Tongue (tissue), 2 donors: ENCODE results near the gene EBI3. TPM values are rescaled to one million over a fixed set of nuclear protein-coding genes. Genes with fewer than 3 reads are reported as not detected.
"Not testable (repeated sequence)": the region's sequence is repeated elsewhere in the genome, so short reads cannot be mapped to it uniquely, and the experiment has no call there.

ENCODE experiments used
- DNase-seq: peaks from one replicate; pipeline ENCODE4 v3.0.0-alpha.2; 2015
- total RNA-seq: library from RNA; depleted of rRNA; stranded (reverse); fragments of >200 nt; gene quantifications from one replicate; pipeline ENCODE4 v1.2.3, GENCODE V29; 2014

Gene EBI3
- total RNA-seq, 1 donor from 2014 or later, result not detected

DNA sequence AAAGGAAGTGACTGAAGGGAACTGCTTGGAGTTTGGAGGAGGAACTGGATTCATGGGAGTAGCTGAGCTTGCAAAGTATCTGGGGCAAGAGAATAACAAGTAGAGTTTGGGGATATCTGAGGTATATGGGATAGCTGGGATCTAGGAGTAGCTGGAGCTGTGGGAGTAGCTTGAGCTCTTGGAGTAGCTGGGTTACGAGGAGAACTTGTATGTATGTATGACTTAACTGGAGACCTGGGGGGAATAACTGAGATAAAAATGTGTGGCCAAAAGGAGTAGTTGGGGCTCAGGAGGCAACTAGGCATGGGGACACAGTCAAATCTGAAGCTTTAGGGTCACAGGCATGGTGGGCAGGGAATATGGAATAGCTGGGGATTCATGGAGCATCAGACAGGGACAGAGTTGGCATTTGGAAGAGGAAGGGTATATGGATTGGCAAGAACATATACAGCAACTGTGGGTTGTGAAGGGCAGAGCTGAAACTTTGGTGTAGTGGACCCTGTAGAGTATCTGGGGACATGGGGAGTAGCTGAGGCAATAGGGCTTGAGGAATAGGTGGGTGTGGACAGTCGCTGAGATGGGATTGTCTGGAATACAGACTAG lies 28.3 kb upstream of the EBI3 start:
- no peak for DNase-seq

DNA sequence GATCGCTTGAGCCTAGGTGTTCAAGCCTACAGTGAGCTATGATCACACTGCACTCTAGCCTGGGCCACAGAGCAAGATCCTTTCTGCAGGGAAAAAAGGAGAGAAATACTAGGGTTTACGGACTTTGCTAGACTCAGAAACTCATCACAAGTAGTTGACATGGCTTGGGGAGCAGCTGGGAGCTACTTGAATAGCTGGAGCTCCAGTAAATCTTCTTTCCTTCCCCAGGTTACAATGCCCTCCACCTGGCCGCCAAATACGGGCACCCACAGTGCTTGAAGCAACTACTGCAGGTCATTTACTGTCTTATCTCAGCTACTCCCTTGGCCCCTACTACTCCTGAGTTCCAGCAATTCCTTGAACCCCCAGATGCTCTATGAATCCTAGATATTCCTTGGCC lies 27.5 kb upstream of the EBI3 start:
- DNase-seq, result no peak

DNA sequence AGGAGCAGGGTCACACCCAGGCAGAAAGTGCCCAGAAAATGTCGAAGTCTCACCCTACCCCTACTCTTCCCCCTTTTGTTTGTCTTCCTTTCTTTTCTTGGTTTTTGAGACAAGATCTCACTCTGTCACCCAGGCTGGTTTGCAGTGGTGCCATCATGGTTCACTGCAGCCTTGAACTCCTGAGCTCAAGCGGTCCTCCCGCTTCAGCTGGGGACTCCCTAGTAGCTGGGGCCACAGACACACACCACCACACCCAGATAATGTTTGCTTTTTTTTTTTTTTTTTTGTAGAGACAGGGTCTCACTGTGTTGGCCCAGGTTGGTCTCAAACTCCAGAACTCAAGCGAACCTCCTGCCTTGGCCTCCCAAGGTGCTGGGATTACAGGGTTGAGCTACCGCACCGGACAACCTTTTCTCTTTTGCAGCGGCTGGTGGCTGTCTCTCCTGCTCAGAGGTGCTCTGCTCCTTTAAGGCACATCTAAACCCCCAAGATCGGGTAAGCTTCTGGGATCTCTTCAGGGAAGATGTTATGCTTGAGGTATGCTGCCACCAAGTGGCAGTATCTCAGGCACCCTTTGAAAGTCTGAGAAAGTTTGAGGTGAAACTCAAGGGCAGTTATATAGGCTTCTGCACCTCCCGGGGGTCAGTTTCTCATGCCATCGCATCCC lies 22.4 kb upstream of the EBI3 start:
- DNase-seq, result no peak

DNA sequence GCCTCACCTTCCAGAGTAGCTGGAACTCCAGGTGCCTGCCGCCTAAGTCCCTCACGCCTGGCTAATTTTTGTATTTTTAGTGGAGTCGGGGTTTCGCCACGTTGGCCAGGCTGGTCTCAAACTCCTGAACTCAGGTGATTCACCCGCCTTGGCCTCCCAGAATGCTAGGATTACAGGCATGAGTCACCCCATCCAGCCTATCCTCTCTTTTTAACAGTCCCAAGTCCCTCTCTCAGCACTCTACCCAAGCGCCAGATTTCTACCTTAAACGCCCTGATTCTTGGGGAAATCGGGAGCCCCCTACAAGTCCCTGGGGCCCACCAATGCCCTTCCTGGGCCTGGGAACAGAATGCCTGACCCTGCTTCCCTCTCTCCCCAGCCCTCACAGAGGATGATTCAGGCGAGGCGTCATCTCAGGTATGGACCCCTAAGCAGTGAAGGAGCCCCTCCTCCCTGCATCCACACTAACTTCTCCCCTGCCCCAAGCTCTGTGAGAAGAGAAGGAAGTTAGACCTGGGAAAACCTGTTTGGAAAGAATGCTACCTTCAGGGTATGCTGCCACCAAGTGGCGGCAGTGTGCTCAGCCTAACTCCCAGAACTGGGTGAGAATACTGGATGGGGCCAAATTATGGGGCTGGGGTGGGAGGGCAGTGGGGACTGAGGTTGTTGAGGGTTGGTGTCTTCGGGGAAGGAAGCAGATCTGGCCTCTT lies 20.8 kb upstream of the EBI3 start:
- DNase-seq, result no peak

DNA sequence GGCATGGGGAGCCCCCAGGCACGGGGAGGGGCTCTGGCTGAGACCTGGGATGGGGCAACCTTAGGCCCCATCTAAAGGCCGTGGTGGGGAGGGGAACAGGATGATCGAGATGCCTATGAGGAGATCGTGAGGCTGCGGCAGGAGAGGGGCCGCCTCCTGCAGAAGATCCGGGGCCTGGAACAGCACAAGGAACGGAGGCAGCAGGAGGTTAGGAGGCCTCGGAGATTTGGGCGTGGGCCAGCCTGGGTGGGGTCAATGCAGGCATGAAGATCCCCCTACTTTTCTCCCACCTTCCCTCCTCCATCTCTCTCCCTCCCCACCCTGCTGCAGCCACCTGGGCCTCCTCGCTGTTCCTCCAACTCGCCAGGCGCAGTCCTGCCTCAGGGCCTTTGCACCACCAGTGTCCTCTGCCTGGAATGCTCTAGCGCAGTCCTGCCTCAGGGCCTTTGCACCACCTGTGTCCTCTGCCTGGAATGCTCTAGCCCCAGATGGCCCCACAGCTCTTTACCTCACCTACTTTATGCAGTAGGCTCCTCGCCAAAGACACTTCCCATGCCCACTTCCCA lies 19.1 kb upstream of the EBI3 start:
- no peak for DNase-seq

DNA sequence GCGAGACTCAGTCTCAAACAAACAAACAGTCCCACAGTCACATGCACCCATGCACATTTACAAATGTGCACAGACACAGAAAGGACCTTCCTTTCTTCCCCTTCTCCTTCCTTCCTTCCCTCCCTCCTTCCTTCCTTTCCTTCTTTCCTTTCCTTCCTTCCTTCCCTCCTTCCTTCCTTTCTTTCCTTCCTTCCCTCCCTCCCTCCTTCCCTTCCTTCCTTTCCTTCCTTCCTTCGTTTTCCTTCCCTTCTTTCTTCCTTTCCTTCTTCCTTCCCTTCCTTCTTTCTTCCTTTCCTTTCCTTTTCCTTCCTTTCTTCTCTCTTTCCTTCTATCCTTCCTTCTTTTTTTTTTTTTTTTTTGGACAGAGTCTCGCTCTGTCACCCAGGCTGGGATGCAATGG lies 16.2 kb upstream of the EBI3 start:
- DNase-seq, result no peak

DNA sequence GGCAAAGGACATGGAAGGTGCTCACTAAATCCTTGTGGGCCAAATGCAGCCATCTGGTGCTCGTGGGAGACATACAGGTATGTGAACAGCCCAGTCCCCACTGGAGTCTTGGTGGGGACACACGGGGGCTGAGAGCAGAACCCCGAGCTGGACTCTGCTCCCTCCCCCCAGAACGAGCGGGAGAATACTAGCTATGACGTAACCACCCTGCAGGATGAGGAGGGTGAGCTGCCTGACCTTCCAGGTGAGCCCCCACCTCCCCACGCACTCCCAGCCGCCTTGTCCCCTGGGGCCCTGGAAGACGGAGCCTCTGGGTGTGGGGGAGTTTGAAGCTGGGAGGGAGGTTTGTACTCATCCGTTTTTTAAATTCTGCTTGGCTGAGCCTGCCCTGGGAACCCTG lies 13.5 kb upstream of the EBI3 start:
- no peak for DNase-seq

DNA sequence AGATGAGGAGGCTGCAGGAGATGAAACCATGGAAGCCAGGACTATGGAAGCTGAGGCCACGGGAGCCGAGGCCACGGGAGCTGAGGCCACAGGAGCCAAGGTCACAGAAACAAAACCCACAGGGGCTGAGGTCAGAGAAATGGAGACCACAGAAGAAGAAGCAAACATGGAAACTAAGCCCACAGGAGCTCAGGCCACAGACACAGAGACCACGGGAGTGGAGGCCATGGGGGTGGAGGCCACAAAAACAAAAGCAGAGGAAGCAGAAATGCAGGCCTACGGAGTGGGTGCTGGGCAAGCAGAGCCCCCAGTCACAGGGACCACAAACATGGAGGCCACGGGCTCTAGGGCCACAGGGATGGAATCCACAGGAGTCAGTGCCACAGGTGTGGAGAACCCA lies 12.5 kb upstream of the EBI3 start:
- no peak for DNase-seq

DNA sequence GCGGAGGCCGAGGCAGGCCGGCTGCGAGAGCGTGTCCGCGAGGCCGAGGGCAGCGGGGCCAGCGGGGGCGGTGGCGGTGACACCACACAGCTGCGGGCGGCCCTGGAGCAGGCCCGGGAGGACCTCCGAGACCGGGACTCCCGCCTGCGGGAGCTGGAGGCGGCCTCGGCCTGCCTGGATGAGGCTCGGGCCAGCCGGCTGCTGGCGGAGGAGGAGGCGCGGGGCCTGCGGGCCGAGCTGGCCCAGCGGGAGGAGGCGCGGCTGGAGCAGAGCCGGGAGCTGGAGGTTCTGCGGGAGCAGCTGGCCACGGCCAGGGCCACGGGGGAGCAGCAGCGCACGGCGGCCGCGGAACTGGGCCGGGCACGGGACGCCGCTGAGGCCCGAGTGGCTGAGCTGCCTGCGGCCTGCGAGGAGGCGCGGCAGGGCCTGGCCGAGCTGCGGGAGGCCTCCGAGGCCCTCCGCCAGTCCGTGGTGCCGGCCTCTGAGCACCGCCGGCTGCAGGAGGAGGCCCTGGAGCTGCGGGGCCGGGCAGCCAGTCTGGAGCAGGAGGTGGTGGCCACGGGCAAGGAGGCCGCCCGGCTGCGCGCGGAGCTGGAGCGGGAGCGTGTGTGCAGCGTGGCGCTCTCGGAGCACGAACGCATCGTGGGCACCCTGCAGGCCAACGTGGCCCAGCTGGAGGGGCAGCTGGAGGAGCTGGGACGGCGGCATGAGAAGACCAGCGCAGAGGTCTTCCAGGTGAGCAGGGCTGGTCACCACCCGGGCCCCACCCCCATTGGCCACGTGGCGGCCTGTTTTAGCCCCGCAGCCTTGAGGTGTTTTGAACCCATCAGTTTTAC lies 11.7 kb upstream of the EBI3 start:
- DNase-seq, result no peak

DNA sequence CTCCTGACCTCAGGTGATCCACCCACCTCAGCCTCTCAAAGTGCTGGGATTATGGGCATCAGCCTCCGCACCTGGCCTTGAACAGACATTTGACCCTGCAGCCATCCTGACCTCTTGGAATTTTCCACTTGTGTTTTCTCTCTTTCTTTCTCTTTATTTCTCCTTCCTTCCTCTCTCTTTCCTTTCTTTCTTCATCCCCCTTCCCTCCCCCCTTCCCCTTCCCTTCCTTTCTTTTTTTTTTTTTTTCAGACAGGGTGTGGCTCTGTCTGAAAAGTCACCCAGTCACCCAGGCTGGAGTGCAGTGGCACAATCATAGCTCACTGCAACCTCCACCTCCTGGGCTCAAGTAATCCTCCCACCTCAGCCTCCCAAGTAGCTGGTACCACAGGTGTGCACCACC lies 10.8 kb upstream of the EBI3 start:
- not testable (repeated sequence) for DNase-seq

DNA sequence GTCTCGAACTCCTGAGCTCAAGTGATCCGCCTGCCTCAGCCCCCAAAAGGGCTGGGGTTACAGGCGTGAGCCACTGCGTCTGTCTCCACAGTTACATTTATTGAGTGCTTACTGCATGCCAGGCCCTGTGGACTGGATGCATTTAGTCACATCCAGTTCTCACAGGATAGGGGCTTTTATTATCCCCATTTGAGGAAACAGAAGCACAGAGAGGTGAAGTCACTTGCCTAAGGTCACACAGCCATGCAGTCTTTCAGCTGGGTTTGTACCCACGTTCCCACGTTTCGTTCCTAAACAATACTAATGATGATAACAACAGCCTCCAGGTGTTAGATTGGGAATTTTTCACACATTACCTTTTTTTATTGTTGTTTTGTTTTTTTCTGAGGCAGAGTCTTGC lies 9.1 kb upstream of the EBI3 start:
- no peak for DNase-seq

DNA sequence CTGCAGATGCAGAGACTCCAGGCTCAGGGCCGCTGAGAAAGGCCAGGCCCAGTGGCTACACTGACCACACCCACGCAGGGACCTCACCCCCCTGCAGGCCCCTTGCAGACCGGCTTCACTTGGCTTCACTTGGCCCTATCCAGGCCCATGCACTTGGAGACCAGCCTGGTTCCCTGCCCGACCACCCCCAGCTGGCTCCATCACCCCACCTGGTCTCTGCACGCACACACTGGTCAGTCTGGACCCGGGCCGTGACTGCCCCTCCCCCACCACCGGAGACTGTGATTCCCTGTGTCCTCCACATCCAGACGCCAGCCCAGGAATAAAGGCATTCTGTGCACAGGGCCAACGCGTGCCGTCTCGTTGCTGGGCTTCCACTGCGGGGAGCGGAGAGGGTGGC lies 4.9 kb upstream of the EBI3 start:
- no peak for DNase-seq

DNA sequence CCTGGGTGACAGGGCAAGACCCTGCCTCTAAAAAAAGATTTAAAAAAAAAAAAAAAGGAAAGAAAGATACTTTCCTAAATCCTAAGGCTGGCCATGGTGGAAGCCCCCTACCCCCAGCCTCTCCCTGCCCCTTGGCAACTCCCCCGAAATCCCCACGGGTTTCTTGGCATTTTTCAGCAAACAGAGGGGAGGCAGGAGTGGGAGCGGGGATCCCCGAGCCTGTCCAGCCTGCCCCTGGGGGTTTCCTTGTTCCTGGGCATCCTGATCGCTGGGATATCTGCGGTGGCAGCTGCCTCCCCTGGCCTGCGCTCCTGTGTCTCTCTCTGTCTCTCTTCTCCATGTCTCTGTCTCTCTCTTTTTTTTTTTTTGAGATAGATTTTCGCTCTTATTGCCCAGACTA lies 3.4 kb upstream of the EBI3 start:
- no peak for DNase-seq

DNA sequence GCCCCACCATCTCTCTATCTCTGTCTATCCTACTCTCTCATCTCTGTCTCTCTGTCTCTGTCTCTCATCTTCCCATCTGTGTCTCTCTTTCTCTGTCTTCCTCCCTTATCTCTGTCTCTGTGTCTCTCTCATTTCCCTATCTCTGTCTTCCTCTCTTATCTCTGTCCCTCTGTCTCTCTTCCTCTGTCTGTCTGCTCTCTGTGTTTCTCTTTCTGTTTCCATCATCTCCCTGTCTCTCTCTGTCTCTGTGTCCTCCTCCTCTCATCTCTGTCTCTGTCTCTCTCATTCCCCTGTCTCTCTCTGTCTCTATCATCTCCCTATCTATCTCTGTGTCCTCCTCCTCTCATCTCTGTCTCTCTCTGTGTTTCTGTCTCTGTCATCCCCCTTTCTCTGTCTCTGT lies 1.6 kb upstream of the EBI3 start:
- DNase-seq, result no peak

DNA sequence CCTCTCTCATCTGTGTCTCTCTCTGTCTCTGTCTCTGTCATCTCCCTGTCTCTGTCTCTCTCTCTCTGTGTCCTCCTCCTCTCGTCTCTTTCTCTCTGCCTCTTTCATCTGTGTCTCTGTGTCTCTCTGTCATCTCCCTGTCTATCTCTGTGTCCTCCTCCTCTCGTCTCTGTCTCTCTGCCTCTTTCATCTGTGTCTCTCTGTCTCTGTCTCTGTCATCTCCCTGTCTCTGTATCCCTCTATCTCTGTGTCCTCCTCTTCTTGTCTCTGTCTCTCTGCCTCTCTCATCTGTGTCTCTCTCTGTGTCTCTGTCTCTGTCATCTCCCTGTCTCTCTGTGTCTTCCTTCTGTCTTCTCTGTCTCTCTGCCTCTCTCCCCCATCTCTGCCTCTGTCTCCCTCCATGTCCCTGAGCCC lies 551 bp upstream of the EBI3 start:
- DNase-seq, result no peak

DNA sequence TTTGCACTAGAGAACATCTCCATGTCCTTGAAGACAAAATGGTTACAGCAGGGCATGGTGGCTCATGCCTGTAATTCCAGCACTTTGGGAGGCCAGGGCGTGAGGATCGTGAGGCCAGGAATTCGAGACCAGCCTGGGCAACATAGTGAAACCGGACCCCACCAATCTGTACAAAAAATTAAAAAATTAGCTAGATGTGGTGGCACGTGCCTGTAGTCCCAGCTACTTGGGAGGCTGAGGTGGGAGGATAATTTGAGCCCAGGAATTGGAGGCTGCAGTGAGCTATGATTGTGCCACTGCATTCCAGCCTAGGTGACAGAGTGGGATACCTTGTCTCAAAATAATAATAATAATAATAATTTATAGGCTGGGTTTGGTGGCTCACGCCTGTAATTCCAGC lies 914 bp downstream of the EBI3 start:
- DNase-seq, result not testable (repeated sequence)

DNA sequence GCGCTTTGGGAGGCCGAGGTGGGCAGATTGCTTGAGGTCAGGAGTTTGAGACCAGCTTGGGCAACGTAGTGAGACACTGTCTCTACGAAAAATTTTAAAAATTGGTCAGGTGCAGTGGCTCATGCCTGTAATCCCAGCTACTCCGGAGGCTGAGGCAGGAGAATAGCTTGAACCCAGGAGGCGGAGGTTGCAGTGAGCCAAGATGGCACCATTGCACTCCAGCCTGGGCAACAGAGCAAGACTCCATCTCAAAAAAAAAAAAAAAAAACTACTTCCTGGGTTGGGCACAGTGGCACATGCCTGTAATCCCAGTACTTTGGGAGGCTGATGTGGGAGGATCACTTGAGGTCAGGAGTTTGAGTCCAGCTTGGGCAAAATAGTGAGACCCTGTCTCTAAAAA lies 2.2 kb downstream of the EBI3 start:
- DNase-seq, result not testable (repeated sequence)

DNA sequence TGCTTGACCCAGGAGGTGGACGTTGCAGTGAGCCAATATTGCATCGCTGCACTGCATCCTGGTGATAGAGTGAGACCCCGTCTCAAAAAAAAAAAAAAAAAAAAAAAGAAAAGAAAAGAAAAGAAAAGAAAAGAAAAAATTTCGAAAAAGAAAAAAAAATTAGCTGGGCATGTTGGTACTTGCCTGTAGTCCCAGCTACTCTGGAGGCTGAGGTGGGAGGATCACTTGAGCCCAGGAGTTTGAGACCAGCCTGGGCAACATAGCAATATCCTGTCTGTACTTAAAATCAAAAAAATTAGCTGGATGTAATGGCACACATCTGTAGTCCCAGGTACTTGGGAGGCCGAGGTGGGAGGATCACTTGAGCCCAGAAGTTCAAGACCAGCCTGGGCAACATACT lies 2.8 kb downstream of the EBI3 start:
- DNase-seq, result not testable (repeated sequence)

DNA sequence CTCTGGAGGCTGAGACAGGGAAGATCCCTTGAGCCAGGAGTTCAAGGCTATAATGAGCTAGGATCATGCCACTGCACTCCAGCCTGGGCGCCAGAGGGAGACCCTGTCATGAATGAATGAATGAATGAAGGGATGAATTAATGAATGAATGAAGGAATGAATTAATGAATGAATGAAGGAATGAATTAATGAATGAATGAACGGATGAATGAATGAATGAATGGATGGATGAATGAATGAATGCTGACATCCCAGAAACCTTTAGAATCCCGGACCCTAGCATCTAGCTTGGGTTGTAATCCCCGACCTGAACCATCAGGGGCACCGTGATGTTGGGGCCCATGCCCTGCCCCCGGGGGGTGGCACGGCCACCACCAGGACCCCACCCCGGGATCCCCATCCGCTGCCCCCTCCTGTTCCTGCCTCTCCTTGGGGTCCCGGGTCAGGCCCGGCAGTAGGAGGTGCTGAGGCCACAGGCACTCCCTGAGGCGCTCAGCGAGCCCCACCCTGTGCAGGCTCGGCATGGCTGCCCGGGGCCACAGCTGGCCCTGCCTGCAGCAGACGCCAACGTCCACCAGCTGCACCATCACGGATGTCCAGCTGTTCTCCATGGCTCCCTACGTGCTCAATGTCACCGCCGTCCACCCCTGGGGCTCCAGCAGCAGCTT lies 3.4 kb downstream of the EBI3 start:
- peak; percentile 71 for DNase-seq

DNA sequence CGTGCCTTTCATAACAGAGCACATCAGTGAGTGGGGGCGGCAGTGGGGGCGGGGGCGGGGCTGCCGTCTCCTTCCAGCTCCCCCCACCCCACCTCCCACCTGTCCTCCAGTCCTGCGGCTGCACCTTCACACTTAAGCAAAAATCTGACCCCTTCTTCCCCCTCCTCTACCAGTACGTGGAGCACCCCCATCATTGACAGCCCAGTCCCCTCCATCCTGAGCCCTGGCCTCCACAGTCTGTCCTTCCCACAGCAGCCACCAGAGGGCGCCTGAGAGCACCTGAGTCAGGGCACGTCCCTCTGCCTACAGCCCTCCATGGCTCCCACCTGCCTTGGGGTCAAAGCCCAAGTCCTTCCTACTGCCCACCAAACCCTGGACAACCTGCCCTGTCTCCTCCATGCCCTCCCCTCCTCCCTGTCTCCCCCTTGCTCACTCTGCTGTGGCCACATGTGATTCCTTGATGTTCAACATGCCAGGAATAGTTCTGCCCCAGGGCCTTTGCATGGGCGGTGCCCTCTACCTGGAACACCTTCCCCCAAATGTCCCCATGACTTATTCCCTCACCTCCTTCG lies 4.0 kb downstream of the EBI3 start:
- DNase-seq, result peak; percentile 59

DNA sequence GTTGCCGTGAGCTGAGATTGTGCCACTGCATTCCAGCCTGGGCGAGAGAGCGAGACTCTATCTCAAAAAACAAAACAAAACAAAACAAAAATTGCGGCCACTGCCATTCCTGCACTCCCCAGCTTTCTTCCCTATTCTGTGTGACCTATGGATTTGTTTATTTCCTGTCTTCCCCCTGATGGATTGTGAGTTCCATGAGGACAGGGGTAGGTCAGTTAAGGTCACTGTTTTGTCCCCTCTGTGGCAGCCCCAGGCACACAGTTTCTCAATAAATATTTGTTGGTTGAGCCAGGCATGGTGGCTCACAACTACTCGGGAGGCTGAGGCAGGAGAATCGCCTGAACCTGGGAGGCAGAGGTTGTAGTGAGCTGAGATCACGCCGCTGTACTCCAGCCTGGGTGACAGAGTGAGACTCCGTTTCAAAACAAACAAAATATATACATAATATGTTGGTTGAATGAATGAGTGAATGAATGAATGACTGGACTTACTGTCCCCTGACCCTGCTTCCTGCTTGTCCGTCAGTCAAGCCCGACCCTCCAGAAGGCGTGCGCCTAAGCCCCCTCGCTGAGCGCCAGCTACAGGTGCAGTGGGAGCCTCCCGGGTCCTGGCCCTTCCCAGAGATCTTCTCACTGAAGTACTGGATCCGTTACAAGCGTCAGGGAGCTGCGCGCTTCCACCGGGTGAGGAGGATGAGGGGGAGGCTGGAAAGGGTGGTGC lies 5.0 kb downstream of the EBI3 start:
- no peak for DNase-seq
